Parietal lobe (tissue), 2 donors: Measurements from ENCODE around the gene LPCAT1. TPM values are rescaled to one million over a fixed set of nuclear protein-coding genes. Genes with fewer than 3 reads are reported as not detected.

ENCODE experiments used
- small RNA-seq: library from RNA; depleted of rRNA; stranded (forward); fragments of <200 nt; gene quantifications from one replicate; pipeline ENCODE3, GENCODE V24; 2014; ENCODE audit warnings: low replicate concordance
- total RNA-seq: library from RNA; depleted of rRNA; stranded (reverse); fragments of >200 nt; gene quantifications from one replicate; pipeline ENCODE4 v1.2.3, GENCODE V29; 2014

LPCAT1 gene, protein sequence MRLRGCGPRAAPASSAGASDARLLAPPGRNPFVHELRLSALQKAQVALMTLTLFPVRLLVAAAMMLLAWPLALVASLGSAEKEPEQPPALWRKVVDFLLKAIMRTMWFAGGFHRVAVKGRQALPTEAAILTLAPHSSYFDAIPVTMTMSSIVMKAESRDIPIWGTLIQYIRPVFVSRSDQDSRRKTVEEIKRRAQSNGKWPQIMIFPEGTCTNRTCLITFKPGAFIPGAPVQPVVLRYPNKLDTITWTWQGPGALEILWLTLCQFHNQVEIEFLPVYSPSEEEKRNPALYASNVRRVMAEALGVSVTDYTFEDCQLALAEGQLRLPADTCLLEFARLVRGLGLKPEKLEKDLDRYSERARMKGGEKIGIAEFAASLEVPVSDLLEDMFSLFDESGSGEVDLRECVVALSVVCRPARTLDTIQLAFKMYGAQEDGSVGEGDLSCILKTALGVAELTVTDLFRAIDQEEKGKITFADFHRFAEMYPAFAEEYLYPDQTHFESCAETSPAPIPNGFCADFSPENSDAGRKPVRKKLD
- total RNA-seq, result 98.3 TPM

GRCh38 chr5:1523793-1524480, at the start of gene LPCAT1:
TSS of gene LPCAT1 (minus strand) at chr5:1523960. CDS start at chr5:1523844, 116 bp downstream.

GRCh38 chr5:1445313-1445688, 78.5 kb downstream of the LPCAT1 start, which contains the start of gene SLC6A3:
TSS of gene SLC6A3 (minus strand) at chr5:1445440. CDS start at chr5:1443197, 2,243 bp downstream.

Small RNA genes within 50 kb of the gene (small RNA-seq; reads per million reads assigned to genes)
- gene MIR6075, result not detected

Other genes with a start within 250 kb of the LPCAT1 start
- not detected for gene TERT, start 228.9 kb downstream of the LPCAT1 start, total RNA-seq
- gene CLPTM1L, start 178.9 kb downstream of the LPCAT1 start, total RNA-seq, result 78.6 TPM
- not detected for gene SLC6A3, start 78.5 kb downstream of the LPCAT1 start, total RNA-seq